Hypothalamus (tissue), 51 donors: ENCODE results near the gene GLIS1.
"Not testable (repeated sequence)": the region's sequence is repeated elsewhere in the genome, so short reads cannot be mapped to it uniquely, and the experiment has no call there.

Experiments
- DNase-seq, 51 donors: peaks; one replicate each; lab custom pipeline; 2025; lab: John Stamatoyannopoulos, UW

GLIS1 gene

DNA sequence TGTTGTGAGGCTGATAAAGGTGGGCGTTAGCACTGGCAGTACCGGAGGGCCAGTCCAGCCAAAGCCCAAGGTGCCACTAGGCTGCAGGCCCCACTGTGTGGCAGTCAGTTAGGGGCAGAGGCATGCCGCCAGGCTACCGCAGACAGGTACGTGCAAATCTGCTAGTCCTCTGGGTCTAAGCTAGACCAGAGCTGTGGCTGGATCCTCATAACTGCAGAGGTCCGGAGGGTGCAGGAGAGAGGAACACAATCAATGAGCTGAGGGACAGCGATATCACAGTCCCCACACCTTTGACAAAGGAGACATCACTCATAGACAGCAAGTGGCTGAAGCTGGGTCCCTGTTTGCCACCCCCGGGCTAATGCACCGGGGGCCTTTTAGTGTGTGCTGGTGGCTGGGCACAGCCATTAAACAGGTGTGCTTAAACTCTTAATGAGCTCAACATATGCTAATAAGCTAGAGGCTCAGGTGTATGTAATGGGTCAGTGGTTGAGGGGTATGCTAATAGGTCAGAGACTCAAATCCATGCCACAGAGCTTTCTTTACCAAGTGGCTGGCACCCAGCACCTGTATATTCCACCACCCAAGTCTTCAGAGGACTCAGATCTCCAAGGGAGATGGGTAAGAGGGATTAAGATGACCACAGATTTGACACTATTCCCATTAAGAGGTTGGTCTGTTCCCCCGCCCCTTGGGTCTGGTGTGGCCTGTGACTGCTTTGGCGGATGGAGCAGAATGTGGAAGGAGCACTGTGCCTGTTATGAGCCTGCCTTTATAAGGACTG, 82.0 kb downstream of the GLIS1 start:
- no peak for DNase-seq

DNA sequence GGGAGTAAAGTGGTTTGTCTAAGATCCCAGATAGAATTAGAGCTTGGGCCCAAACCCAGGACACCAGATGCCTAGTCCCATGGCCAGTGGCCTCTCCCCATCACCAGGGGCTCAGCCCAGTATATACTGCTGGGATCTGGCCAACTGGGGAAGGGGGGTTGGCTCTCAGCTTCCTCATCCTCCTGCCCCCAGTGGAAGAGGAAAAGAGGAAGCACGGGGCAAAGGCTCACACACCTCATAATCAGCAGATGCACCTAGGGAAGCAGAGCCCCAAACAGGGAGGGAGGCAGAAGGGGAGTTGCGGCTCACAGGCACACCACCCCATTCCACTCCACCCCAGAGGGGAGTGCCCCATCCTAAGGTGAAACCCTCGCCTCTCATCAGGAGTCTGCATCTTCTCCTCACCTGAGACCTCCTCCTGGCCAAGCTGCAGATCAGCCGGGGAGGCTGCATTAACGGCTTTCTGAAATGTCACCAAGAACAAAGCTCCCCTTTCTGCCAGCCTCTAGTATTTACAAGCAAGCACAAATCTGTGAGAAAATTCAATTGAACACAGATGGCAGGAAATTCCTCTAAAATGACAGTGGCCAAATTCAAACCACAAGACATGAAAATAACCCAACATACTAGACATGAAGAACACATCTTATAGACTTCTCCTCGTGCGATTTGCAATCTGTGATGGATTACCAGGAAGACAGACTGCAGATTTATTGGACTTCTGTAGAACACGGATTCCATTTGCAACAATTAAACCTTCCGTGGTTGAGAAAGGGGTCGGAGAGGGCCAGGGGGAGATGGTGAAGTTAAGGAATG, 82.8 kb downstream of the GLIS1 start:
- no peak for DNase-seq

DNA sequence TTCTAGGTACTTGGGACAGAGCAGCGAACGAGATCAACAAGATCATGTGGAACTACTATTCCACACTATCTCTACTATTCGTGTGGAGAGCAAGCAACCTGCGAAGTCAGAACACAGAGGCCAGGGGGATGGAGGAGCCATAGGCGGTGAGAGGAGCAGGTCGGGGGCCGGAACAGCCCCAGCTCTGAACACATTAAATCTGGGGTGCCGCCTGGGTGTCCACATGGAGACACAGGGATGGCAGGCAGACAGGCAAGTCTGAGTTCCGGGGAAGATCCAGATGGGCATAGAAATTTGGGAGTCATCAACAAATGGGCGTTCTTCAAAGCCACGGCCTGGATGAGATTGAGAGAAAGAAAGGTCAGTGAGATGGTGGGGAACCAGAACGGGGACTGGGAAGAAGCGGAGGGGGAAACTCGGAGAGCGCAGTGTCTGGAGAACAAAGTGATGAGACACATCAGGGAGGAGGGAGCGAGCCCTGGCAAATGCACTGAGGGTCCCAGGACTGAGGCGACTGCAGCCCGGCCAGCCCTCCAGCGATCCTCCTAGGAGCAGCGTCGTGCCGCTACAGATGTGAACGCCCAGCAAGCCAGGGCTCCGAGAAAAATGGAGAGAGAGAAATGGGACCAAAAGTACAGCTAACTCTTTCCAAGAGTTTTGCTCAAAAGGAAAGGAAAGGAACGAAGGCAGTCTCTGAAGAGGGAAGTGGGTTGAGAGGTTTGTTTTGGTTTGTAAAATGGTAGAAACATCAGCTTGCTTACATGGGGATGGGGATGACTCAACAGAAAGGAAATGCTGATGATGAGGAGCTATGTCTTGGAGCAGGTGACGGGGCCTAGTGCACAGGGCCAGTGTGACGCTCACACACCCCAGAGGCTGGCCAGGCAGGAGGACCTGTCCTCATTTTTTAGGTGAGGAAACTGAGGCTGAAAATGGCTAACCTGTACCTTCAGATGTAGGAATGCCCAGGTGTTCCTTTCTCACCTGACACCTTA, 84.5 kb downstream of the GLIS1 start:
- DNase-seq = no peak

DNA sequence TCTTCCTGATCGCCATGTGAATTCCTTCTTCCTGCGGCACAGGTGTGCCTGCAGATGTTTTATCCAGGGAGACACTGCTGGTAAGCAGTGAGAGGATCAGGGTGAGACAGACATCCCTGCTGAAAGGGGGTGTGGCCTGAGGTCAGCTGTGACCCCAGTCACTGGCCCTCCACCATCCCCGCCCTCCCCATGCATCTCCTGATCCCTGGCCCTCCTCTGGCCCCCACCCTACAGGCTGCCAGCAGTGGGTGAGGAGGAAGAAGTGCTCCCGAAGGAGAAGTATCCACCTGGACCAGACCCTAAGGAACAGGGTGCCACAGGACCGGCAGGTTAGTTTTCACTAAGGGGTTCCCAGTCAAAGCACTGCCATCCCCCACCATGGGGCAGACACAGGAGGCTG, 85.3 kb downstream of the GLIS1 start:
- DNase-seq = no peak

DNA sequence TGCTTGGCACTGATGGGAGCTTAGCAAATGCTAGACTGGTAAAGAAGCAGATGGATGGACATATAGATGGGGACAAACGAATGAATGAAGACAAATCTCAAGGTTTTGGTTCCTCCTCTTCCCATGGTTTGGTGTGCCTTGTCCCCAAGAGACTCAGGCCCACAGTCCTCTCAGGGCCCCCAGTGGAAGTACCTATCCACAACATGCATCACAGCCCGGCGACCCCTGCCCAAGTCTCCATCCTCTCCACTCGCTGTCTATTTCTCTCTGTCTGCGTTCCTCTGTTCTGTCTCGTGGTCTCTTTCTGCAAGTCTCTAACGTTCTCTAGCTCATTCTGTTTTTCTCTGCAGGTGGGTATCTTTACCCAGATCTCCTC, 85.8 kb downstream of the GLIS1 start:
- DNase-seq = no peak

DNA sequence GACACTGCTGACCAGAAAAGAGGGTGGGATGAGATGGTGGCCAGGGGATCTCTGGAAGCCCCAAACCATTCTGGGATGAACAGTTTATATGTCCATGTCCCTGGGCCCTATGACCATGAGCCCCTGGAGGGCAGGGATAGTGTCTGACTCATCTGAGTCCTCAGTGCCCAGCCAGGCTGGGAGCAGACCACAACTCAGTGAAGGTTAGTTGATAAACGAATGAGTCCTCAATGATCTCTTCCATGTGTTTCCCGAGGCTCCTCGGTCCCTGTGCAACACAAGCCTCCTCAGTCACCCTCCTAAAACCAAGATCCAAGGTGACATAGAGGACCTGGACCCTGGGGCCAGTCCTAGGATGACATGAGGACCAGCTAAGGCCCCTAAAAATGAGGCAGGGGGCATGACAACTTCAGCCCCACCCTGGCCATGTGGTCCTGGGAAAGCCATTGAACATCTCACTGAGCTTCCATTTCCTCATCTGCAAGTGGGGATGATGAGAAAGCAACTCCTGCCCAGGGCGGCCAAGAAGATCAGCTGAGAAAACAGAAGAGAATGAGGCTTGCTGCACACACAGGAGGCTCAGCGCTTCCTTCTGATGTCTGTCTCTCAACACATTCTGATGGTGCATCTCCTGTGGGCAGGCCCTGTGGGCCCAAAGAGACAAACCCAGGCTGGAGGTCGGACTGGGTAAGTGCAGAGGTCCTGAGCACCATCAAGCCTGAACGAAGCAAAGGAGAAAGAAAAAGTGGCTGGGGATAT, 86.3 kb downstream of the GLIS1 start:
- no peak for DNase-seq

DNA sequence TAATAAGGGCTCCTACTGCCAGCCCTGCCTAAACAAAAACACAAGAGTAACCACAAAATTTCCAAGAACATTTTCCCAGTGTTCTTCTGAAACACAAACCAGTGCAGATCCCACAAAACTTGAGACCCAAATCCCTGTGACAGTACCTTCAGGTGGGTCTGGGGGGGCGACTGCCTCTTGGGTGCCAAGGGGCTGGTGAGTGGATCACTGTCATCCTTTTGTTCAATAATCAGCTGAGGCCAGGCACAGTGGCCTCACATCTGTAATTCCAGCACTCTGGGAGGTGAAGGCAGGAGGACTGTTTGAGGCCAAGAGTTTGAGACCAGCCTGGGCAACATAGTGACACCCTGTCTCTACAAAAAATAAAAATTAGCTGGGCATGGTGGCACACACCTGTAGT, 87.6 kb downstream of the GLIS1 start:
- DNase-seq = no peak

DNA sequence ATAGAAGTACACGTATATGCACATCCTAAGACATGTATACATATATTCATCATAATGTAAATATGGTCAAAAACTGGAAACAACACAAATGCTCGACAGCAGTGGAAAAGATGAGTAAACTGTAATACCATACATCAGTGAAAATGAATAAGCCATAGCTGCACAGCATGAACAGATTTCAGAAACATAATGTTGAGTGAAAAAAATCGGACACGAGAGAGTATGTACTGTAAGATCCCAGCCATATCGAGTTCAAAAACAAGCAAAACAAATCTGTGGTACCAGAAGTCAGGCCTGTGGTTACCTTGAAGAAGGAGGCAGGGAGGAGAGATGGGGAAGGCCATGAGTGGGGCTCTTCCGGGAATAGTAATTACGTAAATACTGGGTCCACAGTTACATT, 90.4 kb downstream of the GLIS1 start:
- no peak for DNase-seq

DNA sequence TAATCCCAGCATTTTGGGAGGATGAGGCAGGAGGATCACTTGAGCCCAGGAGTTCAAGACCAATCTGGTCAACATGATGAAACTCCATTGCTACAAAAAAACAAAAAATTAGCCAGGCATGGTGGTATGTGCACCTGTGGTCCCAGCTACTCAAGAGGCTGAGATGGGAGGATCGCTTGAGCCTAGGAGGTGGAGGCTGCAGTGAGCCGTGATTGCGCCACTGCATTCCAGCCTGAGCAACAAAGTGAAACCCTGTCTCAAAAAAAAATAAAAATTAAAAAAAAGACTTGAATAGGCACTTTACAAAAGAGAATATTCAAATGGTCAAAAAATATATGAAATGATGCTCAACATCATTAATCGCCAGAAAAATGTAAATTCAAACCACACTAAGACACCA, 91.0 kb downstream of the GLIS1 start:
- not testable (repeated sequence) for DNase-seq

DNA sequence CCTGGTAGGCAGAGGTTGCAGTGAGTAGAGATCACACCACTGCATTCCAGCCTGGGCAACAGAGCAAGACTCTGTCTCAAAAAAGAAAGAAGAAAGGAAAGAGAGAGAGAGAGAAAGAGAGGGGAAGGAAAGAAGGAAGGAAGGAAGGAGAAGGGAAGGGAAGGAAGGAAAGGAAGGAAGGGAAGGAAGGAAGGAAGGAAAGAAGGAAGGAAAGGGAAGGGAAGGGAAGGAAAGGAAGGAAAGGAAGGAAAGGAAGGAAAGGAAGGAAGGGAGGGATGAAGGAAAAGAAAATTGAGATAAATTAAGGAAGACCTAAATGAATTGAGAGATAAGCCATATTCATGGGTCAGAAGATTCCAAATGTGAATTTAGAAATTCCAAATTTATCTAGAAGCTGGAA, 92.2 kb downstream of the GLIS1 start:
- no peak for DNase-seq

DNA sequence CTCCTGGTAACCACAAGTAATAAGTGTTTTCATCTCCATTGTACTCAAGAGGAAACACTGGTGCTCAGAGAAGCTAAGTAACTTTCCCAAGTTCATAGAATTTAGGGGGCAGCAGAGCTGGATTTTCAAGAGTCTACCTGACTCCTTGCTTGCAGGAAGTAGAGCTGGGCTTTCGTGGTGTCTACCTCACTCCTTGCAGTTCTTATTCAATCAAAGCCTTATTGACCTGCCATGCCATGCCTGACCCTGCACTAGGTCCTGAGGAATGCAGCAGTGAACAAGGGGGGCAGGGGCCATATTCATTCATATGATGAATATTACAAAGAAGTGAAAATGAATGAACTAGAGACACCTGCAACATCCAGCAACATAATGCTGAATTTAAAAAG, 93.3 kb downstream of the GLIS1 start:
- no peak for DNase-seq

DNA sequence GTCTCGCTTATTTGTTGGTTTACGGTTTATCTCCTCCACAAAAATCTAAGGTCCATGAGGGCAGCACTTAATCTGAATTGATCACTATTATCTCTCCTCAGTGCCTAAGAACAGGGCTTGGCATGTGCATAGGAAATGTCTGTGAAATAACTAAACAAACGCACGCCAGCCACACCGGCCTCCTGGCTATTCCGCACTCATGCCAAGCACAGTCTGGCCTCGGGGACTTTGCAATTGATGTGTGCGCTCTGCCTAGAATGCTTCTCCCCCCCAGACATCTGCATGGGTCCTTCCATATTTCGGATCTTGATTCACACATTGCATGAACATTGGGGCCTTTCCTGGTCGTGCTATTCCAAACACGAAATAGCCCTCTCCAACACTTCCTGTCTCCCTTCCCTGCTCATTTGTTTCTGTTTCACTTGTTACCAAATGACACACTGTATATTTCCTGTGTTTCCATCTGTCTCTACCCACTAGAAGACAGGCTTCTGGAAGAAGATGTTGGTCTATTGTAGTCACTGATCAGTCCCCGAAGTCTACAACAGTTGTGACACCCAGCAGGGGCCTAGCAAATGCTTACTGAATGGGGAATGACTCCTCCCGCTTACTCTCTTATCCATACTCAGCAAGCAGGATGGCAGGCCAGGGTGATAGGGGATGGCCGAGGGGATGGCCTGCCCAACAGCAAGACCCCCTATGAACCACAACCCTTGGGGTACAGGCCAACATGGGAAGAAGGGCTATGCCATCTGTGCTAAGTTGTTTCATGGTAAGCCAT, 93.9 kb downstream of the GLIS1 start:
- DNase-seq = no peak

DNA sequence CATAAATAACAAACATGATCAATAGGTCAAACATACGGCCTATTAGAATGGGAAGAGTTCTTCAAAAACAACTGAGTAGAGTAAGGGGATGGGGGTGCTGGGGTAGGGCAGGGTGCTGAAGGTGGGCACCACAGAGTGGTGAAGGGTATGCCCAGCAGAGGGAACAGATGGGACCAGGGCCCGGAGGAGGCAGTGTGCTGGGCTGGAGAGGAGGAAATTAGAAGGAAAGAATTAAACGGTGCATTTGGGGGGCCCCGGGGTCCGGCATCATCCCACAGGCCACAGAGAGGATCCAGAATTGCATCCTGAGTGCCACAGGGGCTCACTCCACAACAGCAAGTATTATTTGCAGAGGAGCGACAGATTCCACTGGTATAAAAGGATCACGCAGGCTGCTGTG, 94.5 kb downstream of the GLIS1 start:
- DNase-seq = no peak

DNA sequence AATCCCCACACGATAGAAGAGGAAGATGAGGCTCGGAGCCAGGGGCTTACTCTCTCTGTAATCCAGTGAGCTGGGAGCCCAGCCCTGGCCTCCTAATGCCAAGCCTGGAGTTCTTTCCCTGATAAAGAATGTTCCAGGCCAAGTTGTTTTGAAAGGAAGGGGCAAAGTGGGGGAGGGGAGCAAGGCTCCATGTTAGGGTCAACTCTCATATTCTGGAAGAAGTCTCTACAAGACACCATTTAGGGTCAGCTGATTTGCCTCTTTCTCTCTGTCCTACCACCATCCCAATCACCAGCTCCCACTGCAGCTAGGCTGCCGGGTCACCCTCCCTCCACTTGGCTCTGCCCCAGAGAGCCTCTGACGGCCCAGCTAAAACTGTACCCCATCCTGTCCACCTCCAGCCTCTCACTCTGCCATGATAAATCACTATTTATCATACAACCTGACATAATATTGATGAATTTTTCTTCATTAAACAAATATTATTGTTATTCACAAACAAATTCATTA, 95.0 kb downstream of the GLIS1 start:
- DNase-seq = no peak

DNA sequence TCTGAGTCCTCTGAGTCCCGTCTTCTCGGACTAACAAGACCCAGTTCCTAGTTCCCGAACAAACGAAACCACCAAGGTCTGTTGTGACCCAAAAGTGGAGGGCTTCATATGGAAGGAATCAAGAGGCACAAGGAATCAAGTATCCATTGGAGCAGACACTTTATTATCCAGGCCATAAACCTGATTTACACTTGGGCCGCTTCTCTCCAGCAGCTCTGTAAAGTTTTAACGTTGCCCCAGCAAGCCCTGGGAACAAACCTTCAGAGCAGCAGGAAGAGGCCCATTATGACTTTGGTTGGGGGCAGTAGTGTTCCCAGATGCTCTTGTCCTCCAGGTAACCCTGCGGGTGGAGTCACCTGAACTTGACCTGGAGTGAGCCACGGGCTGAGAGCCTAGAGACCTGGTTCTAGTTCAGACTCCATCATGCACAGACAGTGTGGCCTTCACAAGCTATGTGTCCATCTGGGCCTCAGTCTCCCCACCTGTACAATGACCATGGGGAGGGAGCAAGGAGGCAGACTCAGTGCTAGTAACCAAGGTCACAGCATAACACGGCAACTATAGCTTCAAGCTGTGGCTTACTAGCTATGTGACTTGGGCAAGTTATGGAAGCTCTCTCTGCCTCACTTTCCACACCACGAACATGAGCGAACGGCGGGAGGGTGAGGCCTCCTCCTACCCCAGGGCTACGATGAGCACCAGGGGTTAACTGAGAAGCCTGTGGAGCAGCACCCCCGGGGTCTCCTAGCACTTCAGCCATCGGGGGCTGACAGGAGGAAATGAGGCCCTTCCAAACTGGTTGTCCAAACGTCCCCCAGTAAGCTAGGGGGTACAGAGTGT, 95.7 kb downstream of the GLIS1 start:
- no peak for DNase-seq

DNA sequence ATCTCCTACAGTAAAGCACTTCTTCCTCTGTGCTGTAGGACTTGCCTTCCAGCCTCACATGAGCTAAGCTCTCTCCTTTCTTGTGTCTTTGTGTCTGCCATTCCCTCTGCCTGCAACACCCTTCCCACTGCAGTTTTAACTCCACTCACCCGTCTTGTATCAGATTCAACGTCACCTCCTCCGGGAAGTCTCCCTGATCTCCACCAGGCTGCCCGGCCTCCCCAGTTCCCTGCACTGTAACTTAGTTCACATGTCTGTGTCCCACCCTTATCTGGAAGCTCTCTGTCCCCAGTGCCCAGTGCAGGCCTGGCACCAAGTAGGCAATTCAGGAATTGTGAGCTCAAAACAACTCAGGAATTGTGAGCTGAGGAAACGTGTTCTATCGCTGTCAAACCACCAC, 96.4 kb downstream of the GLIS1 start:
- DNase-seq = no peak

DNA sequence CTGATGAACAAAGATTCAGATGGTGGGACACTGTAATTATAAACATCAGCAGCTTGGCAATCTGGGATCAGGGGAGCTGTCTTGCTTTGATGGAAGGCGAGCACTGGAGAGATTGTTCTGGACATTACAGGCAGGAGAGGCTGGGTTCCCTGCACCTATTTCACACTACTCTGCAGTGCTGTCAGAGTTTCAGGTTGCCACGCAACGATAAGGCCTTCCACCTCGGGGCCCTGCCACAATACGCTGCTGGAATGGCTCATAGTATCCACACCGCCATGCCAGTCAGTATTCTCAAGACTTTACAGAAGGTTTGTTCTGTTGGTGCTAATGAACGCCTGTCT, 96.8 kb downstream of the GLIS1 start:
- DNase-seq = no peak

DNA sequence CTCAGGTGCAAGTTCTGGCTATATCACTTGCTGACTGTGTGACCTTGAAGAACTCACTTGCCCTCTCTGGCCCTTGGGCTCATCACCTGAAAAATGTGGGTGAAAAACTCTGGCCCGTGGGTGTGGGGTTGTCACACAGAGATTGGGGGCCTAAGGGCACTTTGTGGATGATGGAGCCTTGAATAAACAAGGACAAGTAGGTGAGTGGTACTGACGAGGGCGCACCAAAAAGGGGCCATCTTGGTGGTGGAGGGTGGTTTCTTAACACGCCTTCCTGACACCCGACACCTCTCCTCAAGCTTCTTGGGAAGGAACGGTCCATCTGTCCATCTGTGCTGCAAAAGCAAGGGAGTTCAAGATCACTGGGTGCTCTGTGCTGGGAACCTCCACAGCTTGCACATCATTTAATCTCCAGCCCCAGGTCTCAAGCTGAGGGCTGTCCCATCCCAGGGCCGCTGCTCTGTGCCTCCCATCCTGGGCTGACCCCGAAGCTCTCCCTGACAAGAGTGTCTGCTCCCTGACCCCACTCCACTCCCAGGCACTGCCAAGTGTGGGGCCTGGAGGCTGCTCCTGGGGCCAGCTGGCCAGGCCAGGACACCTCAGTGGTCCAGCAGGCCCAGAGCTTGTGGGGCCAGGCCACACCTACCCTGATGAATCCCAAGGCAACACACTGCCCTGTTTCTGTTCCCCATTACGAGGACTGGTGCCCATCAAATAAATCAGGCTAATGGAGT, 97.3 kb downstream of the GLIS1 start:
- DNase-seq = no peak
